ENCODE data around the gene LITAFD. TPM values are rescaled to one million over a fixed set of nuclear protein-coding genes. Genes with fewer than 3 reads are reported as not detected.

The LITAFD gene
- total RNA-seq, 1 donor from 2014 or later = not detected

DNA sequence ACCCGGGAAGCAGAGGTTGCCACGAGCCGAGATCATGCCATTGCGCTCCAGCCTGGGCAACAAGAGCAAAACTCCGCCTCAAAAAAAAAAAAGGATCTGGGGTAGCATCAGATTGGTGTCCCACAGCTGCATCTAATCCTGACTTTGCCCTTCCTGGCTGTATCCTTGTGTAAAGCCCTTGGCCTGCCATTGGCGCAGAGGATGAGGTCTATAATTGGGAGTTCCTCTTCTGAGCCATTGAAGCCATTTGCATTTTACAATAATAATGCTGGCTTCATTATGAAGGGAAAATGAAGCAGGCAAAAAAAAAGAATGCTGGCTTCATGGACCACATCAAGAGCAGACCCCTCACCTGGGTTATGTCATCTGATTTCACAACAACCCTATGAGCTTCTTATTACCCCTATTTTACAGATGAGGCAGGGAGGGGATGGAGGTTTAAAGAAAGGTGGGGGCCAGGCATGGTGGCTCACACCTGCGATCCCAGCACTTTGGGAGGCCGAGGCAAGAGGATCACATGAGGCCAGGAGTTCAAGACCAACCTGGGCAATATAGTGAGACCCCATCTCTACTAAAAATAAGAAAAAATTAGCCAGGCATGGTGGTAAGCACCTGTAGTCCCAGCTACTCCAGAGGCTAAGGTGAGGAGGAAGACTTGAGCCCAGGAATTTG, 1.2 kb upstream of the LITAFD start:
- H3K36me3 Mint-ChIP-seq = no peaks in the 10 kb centered on the region
- no peak overlapping the region for H3K27ac Mint-ChIP-seq
- H3K4me1 Mint-ChIP-seq = peaks cover 8% of the 10 kb centered on the region
- H3K9me3 Mint-ChIP-seq = no peaks in the 10 kb centered on the region
- no peak for TF ChIP-seq CTCF (IDR thresholded peaks at IDR 0.05; ENCODE audit: unreplicated experiment)
- H3K4me3 Mint-ChIP-seq = no peak overlapping the region
- no peaks in the 10 kb centered on the region for H3K27me3 Mint-ChIP-seq (ENCODE audit: low read depth)
- DNase-seq (ENCODE audit: low spot score in 2 of 2, unreplicated experiment in 2 of 2) = no peak

GRCh38 chr16:8882725-8883377, 700 bp downstream of the LITAFD start:
- TF ChIP-seq CTCF (IDR thresholded peaks at IDR 0.05; ENCODE audit: unreplicated experiment) = no peak
- no peaks in the 10 kb centered on the region for H3K9me3 Mint-ChIP-seq
- H3K27ac Mint-ChIP-seq = no peak overlapping the region
- no peak for DNase-seq (ENCODE audit: low spot score in 2 of 2, unreplicated experiment in 2 of 2)
- peaks cover 8% of the 10 kb centered on the region for H3K4me1 Mint-ChIP-seq
- no peaks in the 10 kb centered on the region for H3K27me3 Mint-ChIP-seq (ENCODE audit: low read depth)
- peaks cover 7% of the 10 kb centered on the region for H3K36me3 Mint-ChIP-seq
- H3K4me3 Mint-ChIP-seq = no peak overlapping the region

DNA sequence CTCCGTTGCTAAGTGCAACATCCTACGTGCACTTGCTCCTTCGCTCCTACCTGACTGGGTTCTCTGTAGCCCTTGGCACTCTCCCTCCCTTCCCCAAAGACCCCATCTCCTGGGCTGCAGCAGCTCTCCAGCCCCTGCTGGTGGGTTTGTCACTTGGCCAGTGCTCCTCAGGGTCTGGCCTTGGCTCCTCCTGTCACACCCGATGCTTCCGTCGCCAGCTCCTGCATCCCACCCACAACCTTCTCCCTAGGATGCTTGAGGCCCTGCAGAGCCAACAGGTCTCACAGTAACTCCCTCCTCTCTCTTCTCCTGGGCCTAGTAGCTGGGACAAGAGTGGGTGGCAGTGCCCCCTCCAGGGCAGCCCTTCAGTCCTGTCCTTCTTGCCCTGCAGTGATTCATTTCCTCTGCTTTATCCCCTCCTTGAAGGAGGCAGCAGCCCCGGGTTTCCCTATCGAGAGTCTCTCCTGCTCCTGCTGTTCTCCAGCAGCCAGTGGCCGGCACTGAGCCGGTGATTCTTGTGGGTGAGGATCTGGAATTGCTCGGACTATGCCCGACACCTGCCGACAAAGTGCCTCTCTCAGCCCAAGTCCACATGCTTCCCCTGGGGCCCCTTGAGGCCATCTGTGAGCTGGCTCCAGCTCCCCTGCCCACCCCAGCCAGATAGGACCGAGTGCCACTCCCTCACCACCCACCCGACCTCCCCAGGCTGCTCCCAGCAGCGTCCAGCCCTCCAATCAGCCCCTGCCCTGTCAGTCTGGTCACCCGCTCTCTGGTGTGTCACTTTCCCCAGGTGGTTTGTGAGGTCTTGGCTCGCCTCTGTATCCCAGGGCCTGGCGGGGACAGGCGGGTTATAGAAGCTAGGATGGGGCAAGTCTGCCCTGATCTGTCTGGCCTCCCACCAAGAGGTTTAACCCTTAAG, 3.8 kb downstream of the LITAFD start:
- no peaks in the 10 kb centered on the region for H3K9me3 Mint-ChIP-seq
- H3K27me3 Mint-ChIP-seq (ENCODE audit: low read depth) = no peaks in the 10 kb centered on the region

DNA sequence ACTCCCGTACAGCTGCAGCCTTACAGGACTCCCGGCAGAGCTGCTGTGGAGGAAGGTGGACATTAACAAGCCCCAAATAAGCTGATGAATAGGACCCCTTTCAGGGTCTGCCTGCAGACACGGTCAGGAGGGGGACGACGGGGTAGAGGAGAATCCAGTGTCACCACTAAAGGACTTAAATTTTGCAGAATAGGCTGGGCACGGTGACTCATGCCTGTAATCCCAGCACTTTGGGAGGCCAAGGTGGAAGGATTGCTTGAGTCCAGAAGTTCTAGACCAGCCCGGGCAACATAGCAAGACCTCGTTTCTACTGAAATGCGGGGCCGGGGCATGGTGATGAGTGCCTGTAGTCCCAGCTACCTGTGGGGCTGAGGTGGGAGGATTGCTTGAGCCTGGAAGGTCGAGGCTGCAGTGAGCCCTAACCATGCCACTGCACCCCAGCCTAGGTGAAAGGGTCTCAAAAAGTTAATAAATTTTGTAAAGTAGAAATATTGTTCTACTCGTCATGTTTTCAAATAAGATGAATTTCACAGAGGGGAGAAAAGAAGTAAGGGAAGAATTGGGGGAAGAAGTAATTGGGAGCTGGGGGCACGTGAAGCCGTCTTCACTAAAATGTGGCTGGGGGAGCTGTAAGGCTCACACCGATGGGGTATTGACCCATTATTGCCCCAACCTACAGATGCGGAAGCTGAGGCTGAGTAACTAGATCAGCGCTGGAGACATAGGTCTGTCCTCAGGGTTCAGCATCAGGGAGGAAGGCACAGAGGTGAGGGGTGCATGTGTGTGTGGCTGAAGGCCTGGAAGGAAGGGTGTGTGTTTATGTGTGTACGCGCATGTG, 4.7 kb downstream of the LITAFD start:
- no peak overlapping the region for H3K4me3 Mint-ChIP-seq
- no peaks in the 10 kb centered on the region for H3K4me1 Mint-ChIP-seq
- DNase-seq (ENCODE audit: low spot score in 2 of 2, unreplicated experiment in 2 of 2) = no peak
- no peaks in the 10 kb centered on the region for H3K27me3 Mint-ChIP-seq (ENCODE audit: low read depth)
- H3K27ac Mint-ChIP-seq = no peak overlapping the region
- no peak for TF ChIP-seq CTCF (IDR thresholded peaks at IDR 0.05; ENCODE audit: unreplicated experiment)
- no peaks in the 10 kb centered on the region for H3K9me3 Mint-ChIP-seq
- H3K36me3 Mint-ChIP-seq = peaks cover 15% of the 10 kb centered on the region

More for the DNA sequence above, 3.8 kb downstream of the LITAFD start:
- peaks cover 9% of the 10 kb centered on the region for H3K36me3 Mint-ChIP-seq
- no peak for TF ChIP-seq CTCF (IDR thresholded peaks at IDR 0.05; ENCODE audit: unreplicated experiment)
- no peaks in the 10 kb centered on the region for H3K4me1 Mint-ChIP-seq
- no peak overlapping the region for H3K4me3 Mint-ChIP-seq
- H3K27ac Mint-ChIP-seq = no peak overlapping the region
- no peak for DNase-seq (ENCODE audit: low spot score in 2 of 2, unreplicated experiment in 2 of 2)

DNA sequence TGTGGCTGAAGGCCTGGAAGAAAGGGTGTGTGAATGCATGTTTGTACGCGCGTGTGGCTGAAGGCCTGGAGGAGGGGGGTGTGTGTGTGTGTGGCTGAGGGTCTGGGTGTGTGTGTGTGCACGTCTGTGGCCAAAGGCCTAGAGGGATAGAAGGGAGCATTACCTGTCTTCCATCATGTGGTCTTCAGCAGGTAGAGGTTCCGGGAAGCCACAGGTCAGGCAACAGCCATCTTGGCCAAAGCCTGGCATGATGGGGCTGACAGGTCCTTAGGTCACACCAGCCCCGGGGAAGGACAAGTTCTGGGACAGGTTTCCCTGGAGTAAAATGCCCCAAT, 5.2 kb downstream of the LITAFD start:
- no peaks in the 10 kb centered on the region for H3K9me3 Mint-ChIP-seq

More for the DNA sequence above, 5.2 kb downstream of the LITAFD start:
- Mint-ChIP-seq H3K36me3 (peaks cover 17% of the 10 kb centered on the region), H3K27ac (no peak overlapping the region), H3K4me1 (no peaks in the 10 kb centered on the region), H3K27me3 (ENCODE audit: low read depth) (no peaks in the 10 kb centered on the region), H3K4me3 (no peak overlapping the region)
- no peak for DNase-seq (ENCODE audit: low spot score in 2 of 2, unreplicated experiment in 2 of 2)
- no peak for TF ChIP-seq CTCF (IDR thresholded peaks at IDR 0.05; ENCODE audit: unreplicated experiment)
